Fibroblast of the aortic adventitia (primary cell): ENCODE measurements around the gene FKBP10. TPM values are rescaled to one million over a fixed set of nuclear protein-coding genes. Genes with fewer than 3 reads are reported as not detected.

Experiments used
- DNase-seq: peaks from one replicate; pipeline ENCODE4 v3.0.0-alpha.2; 2010; ENCODE audit warnings: low read depth
- H3K4me3 ChIP-seq: 2 replicates; pipeline ENCODE4 v1.5.1; 2011; ENCODE audit warnings: low read depth, mild to moderate bottlenecking, control low read depth, low read length, moderate library complexity
- total RNA-seq: library from RNA; depleted of rRNA; stranded (reverse); fragments of >200 nt; gene quantifications from 2 replicates; pipeline ENCODE4 v1.2.3, GENCODE V29; 2012; ENCODE audit warnings: low replicate concordance
- TF ChIP-seq, protein P1 (sequence below): IDR thresholded peaks from 2 replicates; pipeline ENCODE4 v1.5.1; 2011; ENCODE audit warnings: mild to moderate bottlenecking, low read length, control low read depth, inconsistent platforms; ENCODE audit not compliant: insufficient read depth

Gene FKBP10, protein sequence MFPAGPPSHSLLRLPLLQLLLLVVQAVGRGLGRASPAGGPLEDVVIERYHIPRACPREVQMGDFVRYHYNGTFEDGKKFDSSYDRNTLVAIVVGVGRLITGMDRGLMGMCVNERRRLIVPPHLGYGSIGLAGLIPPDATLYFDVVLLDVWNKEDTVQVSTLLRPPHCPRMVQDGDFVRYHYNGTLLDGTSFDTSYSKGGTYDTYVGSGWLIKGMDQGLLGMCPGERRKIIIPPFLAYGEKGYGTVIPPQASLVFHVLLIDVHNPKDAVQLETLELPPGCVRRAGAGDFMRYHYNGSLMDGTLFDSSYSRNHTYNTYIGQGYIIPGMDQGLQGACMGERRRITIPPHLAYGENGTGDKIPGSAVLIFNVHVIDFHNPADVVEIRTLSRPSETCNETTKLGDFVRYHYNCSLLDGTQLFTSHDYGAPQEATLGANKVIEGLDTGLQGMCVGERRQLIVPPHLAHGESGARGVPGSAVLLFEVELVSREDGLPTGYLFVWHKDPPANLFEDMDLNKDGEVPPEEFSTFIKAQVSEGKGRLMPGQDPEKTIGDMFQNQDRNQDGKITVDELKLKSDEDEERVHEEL
- 187 and 270 TPM in 2 replicates for total RNA-seq

GRCh38 chr17:41812381-41813151 is at the start of gene FKBP10:
FKBP10 (plus strand) TSS chr17:41813004; CDS start chr17:41813035, 31 bp downstream.
- peak; percentile 87 for DNase-seq
- peak within 1 kb of the TSS; percentile 83 for H3K4me3 ChIP-seq
- TF ChIP-seq, protein P1, sequence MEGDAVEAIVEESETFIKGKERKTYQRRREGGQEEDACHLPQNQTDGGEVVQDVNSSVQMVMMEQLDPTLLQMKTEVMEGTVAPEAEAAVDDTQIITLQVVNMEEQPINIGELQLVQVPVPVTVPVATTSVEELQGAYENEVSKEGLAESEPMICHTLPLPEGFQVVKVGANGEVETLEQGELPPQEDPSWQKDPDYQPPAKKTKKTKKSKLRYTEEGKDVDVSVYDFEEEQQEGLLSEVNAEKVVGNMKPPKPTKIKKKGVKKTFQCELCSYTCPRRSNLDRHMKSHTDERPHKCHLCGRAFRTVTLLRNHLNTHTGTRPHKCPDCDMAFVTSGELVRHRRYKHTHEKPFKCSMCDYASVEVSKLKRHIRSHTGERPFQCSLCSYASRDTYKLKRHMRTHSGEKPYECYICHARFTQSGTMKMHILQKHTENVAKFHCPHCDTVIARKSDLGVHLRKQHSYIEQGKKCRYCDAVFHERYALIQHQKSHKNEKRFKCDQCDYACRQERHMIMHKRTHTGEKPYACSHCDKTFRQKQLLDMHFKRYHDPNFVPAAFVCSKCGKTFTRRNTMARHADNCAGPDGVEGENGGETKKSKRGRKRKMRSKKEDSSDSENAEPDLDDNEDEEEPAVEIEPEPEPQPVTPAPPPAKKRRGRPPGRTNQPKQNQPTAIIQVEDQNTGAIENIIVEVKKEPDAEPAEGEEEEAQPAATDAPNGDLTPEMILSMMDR: no peak

- no peak overlapping the region for H3K4me3 ChIP-seq
- TF ChIP-seq, protein P1: no peak
- no peak for DNase-seq
Measured at GRCh38 chr17:41763327-41763726, 49.5 kb upstream of the FKBP10 start.

DNA sequence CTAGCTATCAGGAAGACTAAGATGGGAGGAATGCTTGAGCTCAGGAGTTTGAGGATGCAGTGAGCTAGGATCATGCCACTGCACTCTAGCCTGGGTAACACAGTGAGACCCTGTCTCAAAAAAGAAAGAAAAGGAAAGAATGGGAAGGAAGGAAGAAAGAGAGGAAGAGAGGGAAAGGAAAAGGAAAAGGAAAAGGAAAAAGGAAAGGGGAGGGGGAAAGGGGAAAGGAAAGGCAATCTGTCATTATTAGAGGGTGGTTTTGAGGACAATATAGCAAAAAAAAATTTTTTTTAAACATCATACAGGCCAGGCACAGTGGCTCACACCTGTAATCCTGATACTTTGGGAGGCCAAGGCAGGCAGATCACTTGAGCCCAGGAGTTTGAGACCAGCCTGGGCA is 46.7 kb upstream of the FKBP10 start:
- DNase-seq: no peak
- TF ChIP-seq, protein P1: no peak
- no peak overlapping the region for H3K4me3 ChIP-seq

GRCh38 chr17:41767324-41768042 is 45.3 kb upstream of the FKBP10 start:
- TF ChIP-seq, protein P1: no peak
- no peak overlapping the region for H3K4me3 ChIP-seq
- no peak for DNase-seq

- no peak overlapping the region for H3K4me3 ChIP-seq
- no peak for DNase-seq
- TF ChIP-seq, protein P1: no peak
Measured at GRCh38 chr17:41768682-41769288, 44.0 kb upstream of the FKBP10 start.

DNA sequence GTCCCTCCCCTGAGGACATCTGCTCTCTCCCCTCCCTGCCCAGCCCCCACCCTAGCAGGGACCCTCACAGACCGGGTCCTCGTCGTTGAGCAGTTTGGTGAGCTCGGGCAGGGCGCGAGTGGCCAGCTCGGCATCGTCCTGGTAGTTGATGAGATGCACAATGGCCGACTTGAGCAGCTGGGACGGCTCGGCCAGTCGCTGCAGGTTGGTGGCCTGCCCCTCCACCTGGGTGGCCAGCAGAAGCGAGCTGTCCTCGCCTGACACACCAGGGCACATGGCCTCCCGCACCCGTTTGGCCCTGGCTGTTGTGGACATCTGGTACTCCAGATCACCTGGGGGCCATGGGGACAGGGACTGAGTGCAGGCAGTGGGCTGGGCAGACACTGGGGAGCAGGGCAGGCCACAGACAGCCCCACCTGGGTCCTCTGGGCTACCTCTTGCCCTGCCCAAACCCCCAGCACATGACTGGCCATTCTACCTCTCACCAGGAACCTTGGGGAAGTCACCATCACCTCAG is 43.4 kb upstream of the FKBP10 start:
- TF ChIP-seq, protein P1: no peak
- no peak overlapping the region for H3K4me3 ChIP-seq
- no peak for DNase-seq
